Astrocyte (in vitro differentiated cells and primary cell): ENCODE measurements around the gene PIK3CD.

Experiments
- CTCF ChIP-seq: IDR thresholded peaks from 2 replicates; pipeline ENCODE4 v1.5.1; 2011; ENCODE audit warnings: low read depth, mild to moderate bottlenecking, inconsistent platforms, low read length, moderate library complexity; ENCODE audit not compliant: insufficient read depth
- EZH2 ChIP-seq: IDR thresholded peaks from 2 replicates; pipeline ENCODE4 v1.6.1; 2012; ENCODE audit warnings: mild to moderate bottlenecking, low read length, inconsistent platforms; ENCODE audit not compliant: insufficient read depth

GRCh38 chr1:9621032-9621431 is 30.5 kb upstream of the PIK3CD start:
- TF ChIP-seq CTCF (no peak), EZH2 (no peak)
